ENCODE measurements around the gene PRSS27.

GRCh38 chr16:2689968-2690801 is 29.8 kb downstream of the PRSS27 start:
- TF ChIP-seq CTCF (IDR thresholded peaks at IDR 0.05; ENCODE audit: insufficient read depth, low read depth, low read length): no peak
- TF ChIP-seq EZH2 (IDR thresholded peaks at IDR 0.05; ENCODE audit: insufficient read depth, low read length): no peak

All from astrocyte (in vitro differentiated cells and primary cell).